HG03135 (cell line): ENCODE data around the gene ZDHHC18.
"Not testable (repeated sequence)": the region's sequence is repeated elsewhere in the genome, so short reads cannot be mapped to it uniquely, and the experiment has no call there.

Source experiments
- ATAC-seq: cut with Tn5 transposase; IDR thresholded peaks from one replicate; pipeline ENCODE4 v1.9.1; 2021; ENCODE audit warnings: mild to moderate bottlenecking, moderate library complexity; ENCODE audit not compliant: unreplicated experiment

Gene ZDHHC18

GRCh38 chr1:26790551-26790953 lies 35.9 kb upstream of the ZDHHC18 start:
- ATAC-seq: no peak

GRCh38 chr1:26791148-26791547 lies 35.3 kb upstream of the ZDHHC18 start:
- ATAC-seq: no peak

- ATAC-seq: no peak
These were observed 34.9 kb upstream of the ZDHHC18 start for GRCh38 chr1:26791626-26792025.

- ATAC-seq: no peak
These were observed 33.6 kb upstream of the ZDHHC18 start for GRCh38 chr1:26792924-26793323.

GRCh38 chr1:26794391-26794790 lies 32.1 kb upstream of the ZDHHC18 start:
- no peak for ATAC-seq

- ATAC-seq: no peak
These were observed 28.9 kb upstream of the ZDHHC18 start for GRCh38 chr1:26797627-26798026.

- no peak for ATAC-seq
These were observed 26.9 kb upstream of the ZDHHC18 start for GRCh38 chr1:26799479-26800142.

- not testable (repeated sequence) for ATAC-seq
These were observed 22.6 kb upstream of the ZDHHC18 start for GRCh38 chr1:26803932-26804331.

GRCh38 chr1:26810105-26810504 lies 16.4 kb upstream of the ZDHHC18 start:
- ATAC-seq: not testable (repeated sequence)

- no peak for ATAC-seq
These were observed 15.4 kb upstream of the ZDHHC18 start for GRCh38 chr1:26811057-26811456.

GRCh38 chr1:26811708-26812107 lies 14.8 kb upstream of the ZDHHC18 start:
- ATAC-seq: no peak

- ATAC-seq: no peak
These were observed 12.1 kb upstream of the ZDHHC18 start for GRCh38 chr1:26814377-26814776.

- ATAC-seq: no peak
These were observed 11.6 kb upstream of the ZDHHC18 start for GRCh38 chr1:26814893-26815292.

GRCh38 chr1:26820784-26821269 lies 5.7 kb upstream of the ZDHHC18 start:
- peak; percentile 88 for ATAC-seq

- ATAC-seq: no peak
These were observed 3.6 kb upstream of the ZDHHC18 start for GRCh38 chr1:26822737-26823395.

GRCh38 chr1:26824731-26825130 lies 1.8 kb upstream of the ZDHHC18 start:
- ATAC-seq: no peak

GRCh38 chr1:26827106-26827604 lies 667 bp downstream of the ZDHHC18 start:
- ATAC-seq: no peak

- no peak for ATAC-seq
These were observed 1.2 kb downstream of the ZDHHC18 start for GRCh38 chr1:26827663-26828062.

- ATAC-seq: no peak
These were observed 2.0 kb downstream of the ZDHHC18 start for GRCh38 chr1:26828411-26828991.

- ATAC-seq: no peak
These were observed 2.9 kb downstream of the ZDHHC18 start for GRCh38 chr1:26829184-26829911.

- ATAC-seq: no peak
These were observed 4.6 kb downstream of the ZDHHC18 start for GRCh38 chr1:26831059-26831458.
